Mucosa of descending colon (tissue), 3 donors: ENCODE results near the gene TMX4. TPM values are rescaled to one million over a fixed set of nuclear protein-coding genes. Genes with fewer than 3 reads are reported as not detected.

Source experiments
- ATAC-seq: fragments of 200-7000 bp; cut with Tn5 transposase; one replicate; pipeline ENCODE4 v1.9.1; 2020; ENCODE audit warnings: mild to moderate bottlenecking, moderate library complexity
- DNase-seq, 3 donors: peaks; one replicate each; pipeline ENCODE4 v3.0.0-alpha.2; 2020
- H3K36me3 ChIP-seq: fragments of 200-600 bp; one replicate; pipeline ENCODE4 v1.8.0; 2021; ENCODE audit warnings: low read depth, mild to moderate bottlenecking
- H3K4me1 ChIP-seq: fragments of 200-600 bp; one replicate; pipeline ENCODE4 v1.8.0; 2021; ENCODE audit warnings: low read depth, mild to moderate bottlenecking
- H3K4me3 ChIP-seq: fragments of 200-600 bp; one replicate; pipeline ENCODE4 v1.8.0; 2021; ENCODE audit warnings: mild to moderate bottlenecking
- H3K9me3 ChIP-seq: fragments of 200-600 bp; one replicate; pipeline ENCODE4 v1.8.0; 2021; ENCODE audit warnings: mild to moderate bottlenecking
- intact Hi-C, 2 donors: fragments of 100-400 bp; cut with DNase I in 1 of 2; cut with micrococcal nuclease in 1 of 2; formaldehyde crosslinking; loops; one replicate each; pipeline versions ENCODE4 v1.11.0 to v1.11.1; 2022; cut with DNase I, micrococcal nuclease
- total RNA-seq, 3 donors: library from RNA; stranded (reverse); fragmentation: NEBNext Ultra II Directional in 2 of 3; extraction: Animal tissue kit (Norgen Biotek cat#: 25700) in 2 of 3; gene quantifications; one replicate each; pipeline versions ENCODE4 v1.2.1 to v1.2.4, GENCODE V29; 2021 to 2023
- TF ChIP-seq, protein P1 (sequence below): fragments of 200-600 bp; IDR thresholded peaks from one replicate; pipeline ENCODE4 v1.8.0; 2022; ENCODE audit warnings: antibody characterized with exemption, mild to moderate bottlenecking
- donor health status: DM: no; HTN: no; CAD: no; lungs with moderate emphysema.
- donor health status: DM: no; HTN: no; CAD: no.
- donor health status: DM: no; HTN: yes; CAD: no.

Gene TMX4
- total RNA-seq, 3 donors from 2014 or later = 20.4 to 91.6 (median 26.5) TPM

DNA sequence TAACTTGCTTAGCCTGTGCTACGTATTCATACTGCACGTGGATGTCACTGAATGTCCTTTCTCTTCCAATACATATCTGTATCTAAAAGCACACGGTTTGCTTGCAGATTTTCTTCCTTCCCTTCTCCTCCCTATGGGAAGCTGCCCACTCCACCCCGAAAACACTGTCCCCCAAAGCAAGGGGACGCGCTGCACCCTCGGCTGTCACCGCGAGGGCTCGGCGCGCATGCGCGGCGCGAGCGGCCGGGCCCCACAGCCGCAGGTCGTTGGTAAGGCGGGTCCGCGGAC lies 659 bp downstream of the TMX4 start:
- ATAC-seq (peak; percentile 76), DNase-seq (peak in 1 of 3 donors; percentile 60)
- intact Hi-C loops = no loop called here
- Histone ChIP-seq H3K4me3 (peak overlapping the region; percentile 88), H3K9me3 (no peaks in the 10 kb centered on the region), H3K36me3 (no peaks in the 10 kb centered on the region), H3K4me1 (no peaks in the 10 kb centered on the region)
- TF ChIP-seq, protein P1, sequence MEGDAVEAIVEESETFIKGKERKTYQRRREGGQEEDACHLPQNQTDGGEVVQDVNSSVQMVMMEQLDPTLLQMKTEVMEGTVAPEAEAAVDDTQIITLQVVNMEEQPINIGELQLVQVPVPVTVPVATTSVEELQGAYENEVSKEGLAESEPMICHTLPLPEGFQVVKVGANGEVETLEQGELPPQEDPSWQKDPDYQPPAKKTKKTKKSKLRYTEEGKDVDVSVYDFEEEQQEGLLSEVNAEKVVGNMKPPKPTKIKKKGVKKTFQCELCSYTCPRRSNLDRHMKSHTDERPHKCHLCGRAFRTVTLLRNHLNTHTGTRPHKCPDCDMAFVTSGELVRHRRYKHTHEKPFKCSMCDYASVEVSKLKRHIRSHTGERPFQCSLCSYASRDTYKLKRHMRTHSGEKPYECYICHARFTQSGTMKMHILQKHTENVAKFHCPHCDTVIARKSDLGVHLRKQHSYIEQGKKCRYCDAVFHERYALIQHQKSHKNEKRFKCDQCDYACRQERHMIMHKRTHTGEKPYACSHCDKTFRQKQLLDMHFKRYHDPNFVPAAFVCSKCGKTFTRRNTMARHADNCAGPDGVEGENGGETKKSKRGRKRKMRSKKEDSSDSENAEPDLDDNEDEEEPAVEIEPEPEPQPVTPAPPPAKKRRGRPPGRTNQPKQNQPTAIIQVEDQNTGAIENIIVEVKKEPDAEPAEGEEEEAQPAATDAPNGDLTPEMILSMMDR = peak; percentile 1

DNA sequence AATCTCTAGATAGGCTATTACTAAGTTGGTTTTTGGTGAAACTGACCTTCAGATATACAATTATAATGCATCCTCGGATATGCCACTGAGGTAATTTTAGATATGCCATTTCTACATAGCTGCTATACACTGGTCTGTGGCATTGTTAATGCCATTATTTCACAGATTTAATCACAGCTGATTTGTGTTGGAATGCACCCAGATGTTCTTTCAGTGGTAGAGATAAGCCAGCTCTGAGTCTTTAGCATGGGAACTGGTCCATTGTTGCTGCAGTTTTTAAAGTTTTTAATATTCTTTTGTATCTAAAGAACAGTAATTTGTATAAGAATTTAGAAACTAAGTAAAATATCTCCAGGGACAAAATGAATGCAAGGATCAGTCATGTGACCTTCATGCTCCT lies 6.8 kb downstream of the TMX4 start:
- Histone ChIP-seq H3K36me3 (no peaks in the 10 kb centered on the region), H3K9me3 (no peaks in the 10 kb centered on the region), H3K4me3 (no peak overlapping the region), H3K4me1 (no peaks in the 10 kb centered on the region)
- TF ChIP-seq, protein P1 = no peak
- ATAC-seq (no peak), DNase-seq (no peak)
- intact Hi-C loops = no loop called here

GRCh38 chr20:8008733-8009132 lies 10.8 kb downstream of the TMX4 start:
- Histone ChIP-seq H3K4me1 (no peaks in the 10 kb centered on the region), H3K4me3 (no peak overlapping the region), H3K36me3 (no peaks in the 10 kb centered on the region), H3K9me3 (no peaks in the 10 kb centered on the region)
- no peak for ATAC-seq
- intact Hi-C loops = no loop called here
- DNase-seq = no peak
- TF ChIP-seq, protein P1 = no peak

DNA sequence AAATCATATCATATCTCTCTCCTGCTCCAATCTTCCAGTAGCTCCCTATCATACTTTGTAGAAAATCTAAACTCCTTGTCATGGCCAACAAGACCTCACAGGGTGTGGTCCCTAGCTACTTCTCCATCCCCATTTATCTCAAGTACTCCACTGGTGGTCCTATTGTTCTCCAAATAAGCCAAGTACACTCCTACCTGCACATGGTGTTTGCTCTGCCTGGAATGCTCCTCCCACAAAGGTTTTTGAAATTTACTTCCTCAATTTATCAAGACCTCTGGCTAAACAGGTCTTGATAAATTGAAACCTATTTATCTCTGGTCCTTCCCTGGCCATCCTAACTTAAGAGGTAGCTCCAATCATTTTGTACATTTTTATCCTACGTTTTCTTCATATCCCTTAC lies 12.1 kb downstream of the TMX4 start:
- TF ChIP-seq, protein P1 = no peak
- Histone ChIP-seq H3K4me3 (no peak overlapping the region), H3K36me3 (no peaks in the 10 kb centered on the region), H3K4me1 (no peaks in the 10 kb centered on the region), H3K9me3 (no peaks in the 10 kb centered on the region)
- intact Hi-C loops = no loop called here
- DNase-seq (no peak), ATAC-seq (no peak)

GRCh38 chr20:8005575-8006366 lies 13.8 kb downstream of the TMX4 start:
- intact Hi-C loops = no loop called here
- no peaks in the 10 kb centered on the region for H3K9me3 ChIP-seq
- H3K36me3 ChIP-seq = no peaks in the 10 kb centered on the region
- TF ChIP-seq, protein P1 = no peak
- DNase-seq = no peak
- H3K4me3 ChIP-seq = no peak overlapping the region
- H3K4me1 ChIP-seq = no peaks in the 10 kb centered on the region
- no peak for ATAC-seq

GRCh38 chr20:8005033-8005432 lies 14.5 kb downstream of the TMX4 start:
- ATAC-seq (no peak), DNase-seq (no peak)
- Histone ChIP-seq H3K36me3 (no peaks in the 10 kb centered on the region), H3K9me3 (no peaks in the 10 kb centered on the region), H3K4me1 (no peaks in the 10 kb centered on the region), H3K4me3 (no peak overlapping the region)
- TF ChIP-seq, protein P1 = no peak
- intact Hi-C loops = no loop called here
